Endothelial cell of umbilical vein (primary cell): ENCODE data around the gene TANGO2. TPM values are rescaled to one million over a fixed set of nuclear protein-coding genes. Genes with fewer than 3 reads are reported as not detected.

Experiments
- BruUV-seq: library from RNA; stranded (reverse); fragments of 400-500 nt; replicated peaks from 2 replicates; lab custom pipeline; 2021; lab: Mats Ljungman, UMichigan
- CTCF ChIA-PET: fragments of 300-600, 350-600 bp; sonication (Branson Sonifier 250); formaldehyde crosslinking; loops from one replicate; lab custom pipeline; 2021; ENCODE audit warnings: antibody characterized with exemption, inconsistent platforms; lab: Charles Lee
- POLR2A ChIA-PET: fragments of 300-600, 350-600 bp; sonication (Branson Sonifier 250); formaldehyde crosslinking; loops from one replicate; lab custom pipeline; 2021; ENCODE audit warnings: antibody characterized with exemption, inconsistent platforms; lab: Charles Lee
- DNase-seq: peaks from one replicate; pipeline ENCODE4 v3.0.0-alpha.2; 2011; ENCODE audit warnings: low read depth, low spot score
- FAIRE-seq: peaks from 2 replicates; lab custom pipeline; 2011; peaks lifted over from hg19 to GRCh38; lab: Jason Lieb, UNC
- H2AFZ ChIP-seq: 2 replicates; pipeline ENCODE4 v1.6.0; 2012; ENCODE audit warnings: low read depth, low read length, control low read depth, inconsistent platforms
- H3K27ac ChIP-seq: 2 replicates; pipeline ENCODE4 v1.5.1; 2011; ENCODE audit warnings: low read depth, mild to moderate bottlenecking, control low read depth, low read length, moderate library complexity; ENCODE audit not compliant: insufficient read depth
- H3K27me3 ChIP-seq, 2 experiments: 2 replicates each; pipeline versions ENCODE4 v1.6.0 to v1.6.1; 2011; ENCODE audit warnings: low read length in 2 of 2, mixed read lengths in 1 of 2; ENCODE audit not compliant: control insufficient read depth in 2 of 2, insufficient read depth in 2 of 2
- H3K36me3 ChIP-seq, 2 experiments: 2 replicates in 1 of 2; 3 replicates in 1 of 2; pipeline ENCODE4 v1.5.1; 2011; ENCODE audit warnings: low read length in 2 of 2, mild to moderate bottlenecking in 1 of 2, moderate library complexity in 1 of 2; ENCODE audit not compliant: control insufficient read depth in 2 of 2, insufficient read depth in 2 of 2; ENCODE audit errors: extremely low read depth in 1 of 2
- H3K4me1 ChIP-seq: 3 replicates; pipeline ENCODE4 v1.5.1; 2011; ENCODE audit warnings: mild to moderate bottlenecking, low read length; ENCODE audit not compliant: control insufficient read depth, insufficient read depth; ENCODE audit errors: extremely low read depth
- H3K4me2 ChIP-seq: 2 replicates; pipeline ENCODE4 v1.6.1; 2011; ENCODE audit warnings: low read length, control low read depth, mixed read lengths; ENCODE audit not compliant: insufficient read depth
- H3K4me3 ChIP-seq, 3 experiments: fragments of 200-600 bp in 1 of 3; sonication (generic), shearing (Covaris generic) in 1 of 3; replicated peaks in 1 of 3; 2 replicates each; pipeline ENCODE4 v1.5.1; 2011 to 2016; ENCODE audit warnings: control low read depth in 3 of 3, low read length in 3 of 3, mild to moderate bottlenecking in 2 of 3, inconsistent platforms in 1 of 3, low read depth in 1 of 3, moderate library complexity in 1 of 3; ENCODE audit not compliant: insufficient read depth in 1 of 3
- H3K79me2 ChIP-seq: 2 replicates; pipeline ENCODE4 v1.6.0; 2012; ENCODE audit warnings: low read length, inconsistent platforms; ENCODE audit not compliant: control insufficient read depth, insufficient read depth
- H3K9ac ChIP-seq: replicated peaks from 2 replicates; pipeline ENCODE3; 2011; ENCODE audit warnings: low read length, control low read depth; ENCODE audit not compliant: insufficient read depth; ENCODE audit errors: extremely low read depth
- H3K9me1 ChIP-seq: replicated peaks from 3 replicates; pipeline ENCODE4 v1.6.0; 2011; ENCODE audit warnings: mild to moderate bottlenecking, low read length; ENCODE audit not compliant: control insufficient read depth, insufficient read depth; ENCODE audit errors: extremely low read depth
- H3K9me3 ChIP-seq: replicated peaks from 2 replicates; pipeline ENCODE4 v1.5.1; 2012; ENCODE audit warnings: low read length, inconsistent platforms; ENCODE audit not compliant: control insufficient read depth, insufficient read depth
- H4K20me1 ChIP-seq: replicated peaks from 2 replicates; pipeline ENCODE3; 2011; ENCODE audit warnings: mild to moderate bottlenecking, low read length; ENCODE audit not compliant: control insufficient read depth, insufficient read depth; ENCODE audit errors: extremely low read depth
- CTCF ChIP-seq, 2 donors: IDR thresholded peaks; 1 replicate in 1 of 2; 2 replicates in 1 of 2; pipeline ENCODE4 v1.5.1; 2011; ENCODE audit warnings: low read length in 2 of 2, mild to moderate bottlenecking in 2 of 2, moderate library complexity in 2 of 2, control low read depth in 1 of 2, inconsistent platforms in 1 of 2, low read depth in 1 of 2; ENCODE audit not compliant: insufficient read depth in 1 of 2; ENCODE audit errors: extremely low read depth in 1 of 2
- EZH2 ChIP-seq: IDR thresholded peaks from 2 replicates; pipeline ENCODE4 v1.6.1; 2012; ENCODE audit warnings: borderline replicate concordance, low read depth, mild to moderate bottlenecking, moderate library complexity, low read length, inconsistent platforms; ENCODE audit not compliant: severe bottlenecking
- FOS ChIP-seq: IDR thresholded peaks from 2 replicates; pipeline ENCODE4 v1.6.1; 2011; ENCODE audit warnings: mild to moderate bottlenecking, low read length, moderate library complexity, borderline replicate concordance; ENCODE audit not compliant: insufficient read depth
- GATA2 ChIP-seq: IDR thresholded peaks from 2 replicates; pipeline ENCODE4 v1.7.0; 2011; ENCODE audit warnings: low read depth, mild to moderate bottlenecking, moderate library complexity, mixed read lengths, low read length; ENCODE audit not compliant: insufficient read length, insufficient read depth
- JUN ChIP-seq: IDR thresholded peaks from 2 replicates; pipeline ENCODE4 v1.6.1; 2011; ENCODE audit warnings: borderline replicate concordance, low read depth; ENCODE audit not compliant: insufficient read length, insufficient read depth
- MAX ChIP-seq: IDR thresholded peaks from 2 replicates; pipeline ENCODE4 v1.6.1; 2011; ENCODE audit not compliant: insufficient read depth, insufficient read length
- MYC ChIP-seq: IDR thresholded peaks from one replicate; pipeline ENCODE4 v1.6.1; 2011; ENCODE audit warnings: mild to moderate bottlenecking, low read depth, low read length
- POLR2A ChIP-seq: IDR thresholded peaks from 2 replicates; pipeline ENCODE4 v1.6.1; 2012; ENCODE audit warnings: low read depth, mild to moderate bottlenecking, control low read depth, low read length
- POLR2AphosphoS5 ChIP-seq: IDR thresholded peaks from 2 replicates; pipeline ENCODE4 v1.6.1; 2012; ENCODE audit warnings: low read depth, mild to moderate bottlenecking, control low read depth, low read length, moderate library complexity; ENCODE audit not compliant: insufficient read depth
- dilution Hi-C: fragments of 300-500 bp; cut with MboI; formaldehyde crosslinking; loops from one replicate; pipeline ENCODE4 v1.15.0; 2019; ENCODE audit warnings: low sequenced_read_pairs; ENCODE audit not compliant: extremely low pct_ligation_motif_present
- intact Hi-C: fragments of 100-400 bp; cut with micrococcal nuclease; formaldehyde crosslinking; loops from one replicate; pipeline ENCODE4 v1.10.0; 2022
- polyA plus RNA-seq, 4 experiments: library from polyadenylated mRNA; depleted of rRNA in 3 of 4; stranded (reverse) in 3 of 4; unstranded in 1 of 4; fragments of >200 nt; gene quantifications; 2 replicates each; pipeline versions ENCODE4 v1.2.1 to v1.2.3, GENCODE V29; 2011 to 2012; ENCODE audit warnings: missing spikeins in 1 of 4
- total RNA-seq: library from RNA; stranded (reverse); gene quantifications from 2 replicates; pipeline ENCODE4 v1.2.3, GENCODE V29; 2021

Gene TANGO2
- total and polyA plus RNA-seq, 2 donors (not counting 3 experiments of a cell fraction or from before 2014, with no cell fraction given) = 40.0 to 49.3 TPM

GRCh38 chr22:20107951-20108756 is 87.2 kb downstream of the TANGO2 start:
- no peak for DNase-seq
- Histone ChIP-seq H3K4me3 (no peak overlapping the region), H3K9me1 (no peaks in the 10 kb centered on the region), H3K79me2 (peaks cover 14% of the 10 kb centered on the region), H4K20me1 (no peaks in the 10 kb centered on the region), H3K9me3 (no peaks in the 10 kb centered on the region), H3K27me3 (no peaks in the 10 kb centered on the region), H3K27ac (no peak overlapping the region), H3K4me2 (no peak overlapping the region), H3K9ac (no peak overlapping the region), H2AFZ (no peak overlapping the region), H3K4me1 (no peaks in the 10 kb centered on the region), H3K36me3 (peaks cover 19 to 72% of the 10 kb centered on the region in 2 experiments)
- intact Hi-C loops (no loop called here), dilution Hi-C loops (no loop called here)
- no TSS peak for BruUV-seq
- ChIA-PET POLR2A (no interaction called here), CTCF (interaction anchor here (0.9 to 1.5 kb wide), 2 partner anchors 21 to 384 kb away, joined by 3 read pairs; partner anchors contain the start of gene GP1BB)
- FAIRE-seq = no peak
- no peak for TF ChIP-seq GATA2
- no peak for TF ChIP-seq EZH2
- TF ChIP-seq POLR2AphosphoS5 = no peak
- TF ChIP-seq POLR2A = no peak

- TF ChIP-seq POLR2AphosphoS5 (no peak), CTCF (IDR thresholded peaks at IDR 0.05; ENCODE audit: extremely low read depth in 1 of 2, insufficient read depth in 1 of 2, low read depth in 1 of 2, low read length in 2 of 2) (no peak), FOS (no peak), POLR2A (no peak), JUN (no peak), EZH2 (no peak), MAX (no peak), MYC (no peak), GATA2 (no peak)
- CTCF ChIA-PET = interaction anchor here (0.9 kb wide), 1 partner anchor 21 kb away, joined by 3 read pairs; no protein-coding TSS in a partner anchor
- POLR2A ChIA-PET = no interaction called here
Measured at GRCh38 chr22:20108757-20109230, 87.9 kb downstream of the TANGO2 start.

More at GRCh38 chr22:20108757-20109230, 87.9 kb downstream of the TANGO2 start:
- Histone ChIP-seq H4K20me1 (no peaks in the 10 kb centered on the region), H3K4me1 (no peaks in the 10 kb centered on the region), H3K9me1 (no peaks in the 10 kb centered on the region), H3K4me2 (no peak overlapping the region), H3K27me3 (no peaks in the 10 kb centered on the region), H3K4me3 (no peak overlapping the region), H3K27ac (no peak overlapping the region), H3K79me2 (peaks cover 10% of the 10 kb centered on the region), H3K36me3 (peaks cover 15 to 71% of the 10 kb centered on the region in 2 experiments), H3K9ac (no peak overlapping the region), H2AFZ (no peak overlapping the region), H3K9me3 (no peaks in the 10 kb centered on the region)
- dilution Hi-C loops (no loop called here), intact Hi-C loops (no loop called here)
- no TSS peak for BruUV-seq
- FAIRE-seq (no peak), DNase-seq (no peak)
